ENCODE data around the gene IL19.
"Not testable (repeated sequence)": the region's sequence is repeated elsewhere in the genome, so short reads cannot be mapped to it uniquely, and the experiment has no call there.

Gene IL19

DNA sequence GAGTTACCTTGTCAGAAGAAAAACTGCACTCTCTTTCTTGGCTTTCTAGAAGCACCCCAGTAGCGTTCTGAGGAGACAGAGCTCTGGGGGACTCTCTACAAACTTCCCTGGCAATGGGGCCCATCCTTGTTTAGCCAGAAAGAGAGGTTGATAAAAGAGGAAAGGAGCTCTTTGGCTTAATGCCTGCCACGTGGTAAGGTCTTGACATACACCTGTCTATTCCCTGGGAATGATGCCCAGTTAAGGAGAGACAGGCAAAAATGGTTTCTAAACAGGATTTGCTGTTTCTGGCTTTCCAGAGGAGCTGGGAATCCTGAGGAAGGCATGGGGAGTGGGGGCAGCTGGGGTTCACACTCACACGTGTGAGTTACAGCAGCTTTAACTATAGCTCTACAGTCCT lies 64.6 kb downstream of the IL19 start:
- DNase-seq, result no peak

DNA sequence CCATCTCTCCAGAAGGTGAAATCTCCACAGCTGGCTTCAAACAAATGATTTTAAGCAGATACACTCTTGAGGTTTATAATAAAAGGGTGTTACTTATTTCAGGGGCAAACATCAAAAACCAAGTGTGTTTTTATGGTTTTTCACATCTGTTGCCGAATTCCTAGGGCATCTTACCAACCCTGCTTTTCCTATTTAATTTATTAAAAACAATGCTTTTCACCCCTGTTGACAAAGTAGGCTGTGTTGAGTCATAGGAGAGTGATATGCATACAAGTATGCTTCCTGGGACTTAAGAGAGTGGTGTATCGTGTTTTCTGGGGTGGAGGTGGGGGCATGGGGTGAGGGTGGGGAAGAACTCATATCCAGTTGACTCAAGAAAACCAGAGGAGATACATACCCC lies 65.5 kb downstream of the IL19 start:
- DNase-seq, result no peak

DNA sequence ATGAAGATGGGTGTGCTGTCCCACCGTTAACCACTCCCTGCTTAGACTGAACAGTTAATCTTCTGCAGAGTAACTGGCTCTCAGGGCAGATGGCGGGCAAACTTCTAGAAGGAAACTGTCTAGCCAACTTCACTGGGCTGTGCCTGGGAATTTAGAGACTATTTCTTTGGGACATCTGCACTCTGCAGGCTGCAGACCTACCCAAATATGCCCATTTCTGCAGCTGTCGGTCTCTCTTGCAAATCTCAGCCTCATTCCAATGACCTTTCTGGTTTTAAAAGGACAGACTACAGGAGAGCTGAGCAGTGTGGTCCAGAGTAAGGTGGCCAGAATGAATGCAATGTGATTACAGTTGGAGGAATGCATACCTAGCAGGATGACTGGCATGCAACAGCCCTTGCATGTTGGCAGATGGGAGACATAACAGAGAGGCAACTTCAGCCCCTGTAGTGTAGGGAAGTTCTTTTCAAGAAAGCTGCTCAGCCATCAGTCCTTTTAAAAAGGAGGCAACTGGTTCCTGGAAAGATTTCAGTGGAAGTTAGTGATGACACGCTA lies 68.5 kb downstream of the IL19 start:
- DNase-seq, result no peak

DNA sequence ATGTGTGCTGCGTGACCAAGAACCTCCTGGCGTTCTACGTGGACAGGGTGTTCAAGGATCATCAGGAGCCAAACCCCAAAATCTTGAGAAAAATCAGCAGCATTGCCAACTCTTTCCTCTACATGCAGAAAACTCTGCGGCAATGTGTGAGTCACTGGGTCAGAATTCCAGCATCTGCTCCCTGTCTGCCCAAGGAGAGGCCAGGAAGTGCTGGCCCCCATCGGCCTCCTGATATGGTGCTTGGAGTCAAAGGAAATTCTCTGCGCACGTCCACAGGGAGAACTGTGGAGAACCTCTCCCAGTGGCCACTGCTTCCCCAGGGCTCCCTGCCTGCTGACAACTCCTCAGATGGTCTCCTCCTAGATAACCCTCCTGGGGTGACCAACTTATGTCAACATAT lies 69.3 kb downstream of the IL19 start:
- no peak for DNase-seq

DNA sequence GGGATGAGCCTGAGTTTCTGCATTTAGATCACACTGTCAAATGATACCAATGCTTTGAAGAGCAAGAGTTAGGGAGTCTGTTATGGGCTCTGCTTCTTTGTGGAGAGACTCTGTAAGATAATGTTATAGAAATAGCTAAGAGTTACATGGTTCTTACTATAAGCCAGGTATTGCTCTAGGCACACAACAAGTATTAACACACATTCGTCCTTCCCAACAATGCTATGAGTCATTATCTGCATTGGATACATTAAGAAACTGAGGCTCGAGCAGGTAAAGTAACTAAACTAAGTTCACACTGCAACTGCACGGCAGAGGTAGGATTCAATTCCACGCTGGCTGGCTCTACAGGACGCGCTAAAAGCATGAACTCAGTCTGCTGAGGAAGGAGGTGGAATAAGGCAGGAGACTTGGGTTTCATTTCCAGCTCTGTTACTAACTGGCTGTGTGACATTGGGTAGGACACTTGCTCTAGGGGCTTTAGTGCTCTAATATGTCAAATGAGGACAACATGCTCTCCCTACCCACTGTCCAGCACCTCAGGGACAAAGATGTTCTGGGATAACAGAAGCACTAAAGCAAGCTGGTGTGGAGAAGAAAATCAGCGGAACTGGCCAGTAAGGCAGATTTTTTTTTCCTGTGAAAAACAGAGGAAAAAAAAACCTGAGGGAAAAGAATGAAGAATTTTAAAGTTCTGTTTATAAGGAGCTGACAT lies 71.2 kb downstream of the IL19 start:
- no peak for DNase-seq

DNA sequence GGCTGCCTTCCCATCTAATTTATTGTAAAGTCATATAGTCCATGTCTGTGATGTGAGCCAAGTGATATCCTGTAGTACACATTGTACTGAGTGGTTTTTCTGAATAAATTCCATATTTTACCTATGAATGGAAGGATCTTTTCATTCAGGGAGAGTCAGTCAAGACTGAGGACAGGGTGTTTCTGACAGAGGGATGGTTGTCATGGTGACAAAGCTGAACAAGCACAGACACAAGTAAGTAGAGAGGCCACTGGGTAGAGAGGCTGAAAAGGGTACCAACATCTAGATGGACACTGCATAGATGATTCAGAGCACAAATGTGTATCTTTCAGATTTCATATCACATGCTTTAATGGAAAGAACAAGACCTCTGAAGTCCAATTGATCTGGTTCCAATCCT lies 72.3 kb downstream of the IL19 start:
- no peak for DNase-seq

DNA sequence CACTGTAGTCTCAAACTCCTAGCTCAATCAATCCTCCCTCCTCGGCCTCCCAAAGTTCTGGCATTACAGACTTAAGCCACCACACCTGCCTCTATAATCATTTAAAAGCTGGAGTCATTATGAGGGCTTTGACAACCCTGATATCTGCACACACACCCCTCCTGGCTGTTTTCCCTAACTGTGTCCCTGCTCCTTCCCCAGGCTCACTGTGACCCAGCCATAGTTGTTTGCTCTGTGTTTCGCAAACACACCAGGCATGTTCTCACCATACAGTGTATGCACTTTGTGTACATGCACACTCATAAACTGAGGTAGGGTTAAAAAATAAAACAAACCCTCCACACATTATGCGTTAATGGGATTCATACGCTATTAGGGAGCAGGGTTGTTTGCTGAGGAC lies 73.1 kb downstream of the IL19 start:
- DNase-seq, result no peak

DNA sequence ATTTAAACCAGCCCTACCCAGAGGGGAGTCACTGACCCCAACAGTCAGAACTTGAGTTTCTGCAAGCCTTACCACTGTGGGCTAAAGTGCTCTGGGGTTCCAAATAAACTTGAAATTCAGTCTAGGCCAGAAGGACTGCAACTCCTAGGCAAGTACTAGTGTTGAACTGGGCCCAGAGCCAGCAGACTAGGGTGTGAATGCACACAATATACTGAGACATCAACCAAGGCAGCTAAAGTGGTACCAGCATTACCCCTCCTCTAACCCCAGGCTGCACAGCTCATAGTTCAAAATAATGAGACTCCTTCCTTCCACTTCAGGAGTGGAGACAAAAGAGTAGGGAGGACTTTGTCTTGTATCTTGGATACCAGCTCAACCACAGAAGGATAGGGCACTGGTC lies 75.9 kb downstream of the IL19 start:
- no peak for DNase-seq

DNA sequence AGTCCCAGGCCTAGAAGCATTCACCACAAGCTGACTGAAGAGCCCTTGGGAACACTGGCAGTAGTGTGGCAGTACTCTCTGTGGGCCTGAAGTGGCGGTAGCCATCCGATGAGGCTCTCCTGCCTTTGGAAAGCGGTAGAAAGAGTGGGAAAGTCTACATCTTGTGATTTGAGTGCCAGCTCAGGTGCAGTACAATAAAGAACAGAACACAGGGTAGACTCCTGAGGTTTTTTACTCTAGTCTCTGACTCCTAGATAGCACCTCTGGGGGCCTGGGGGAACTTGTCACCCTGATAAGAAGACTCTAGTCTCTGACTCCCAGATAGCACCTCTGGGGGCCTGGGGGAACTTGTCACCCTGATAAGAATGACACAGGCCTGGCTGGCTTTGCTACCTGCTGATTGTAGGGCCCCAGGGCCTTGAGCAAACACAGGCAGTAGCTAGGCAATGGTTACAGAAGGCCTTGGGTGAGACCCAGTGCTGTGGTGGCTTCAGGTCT lies 76.8 kb downstream of the IL19 start:
- no peak for DNase-seq

DNA sequence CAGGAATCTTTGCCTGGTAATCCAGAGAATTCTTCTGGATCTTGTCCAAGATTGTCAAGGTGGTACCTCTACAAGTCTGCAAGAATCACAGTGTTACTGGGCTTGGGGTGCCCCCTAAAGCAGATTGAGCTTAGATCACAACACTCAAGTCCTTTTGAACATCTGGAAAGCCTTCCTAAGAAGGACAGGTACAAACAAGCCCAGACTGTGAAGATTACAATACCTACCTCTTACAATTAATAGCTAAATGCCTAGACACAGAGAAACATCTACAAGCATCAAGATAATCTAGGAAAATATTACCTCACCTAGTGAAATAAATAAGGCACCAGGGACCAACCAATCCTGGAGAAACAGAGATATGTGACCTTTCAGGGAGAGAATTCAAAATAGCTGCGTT lies 77.4 kb downstream of the IL19 start:
- DNase-seq, result no peak

DNA sequence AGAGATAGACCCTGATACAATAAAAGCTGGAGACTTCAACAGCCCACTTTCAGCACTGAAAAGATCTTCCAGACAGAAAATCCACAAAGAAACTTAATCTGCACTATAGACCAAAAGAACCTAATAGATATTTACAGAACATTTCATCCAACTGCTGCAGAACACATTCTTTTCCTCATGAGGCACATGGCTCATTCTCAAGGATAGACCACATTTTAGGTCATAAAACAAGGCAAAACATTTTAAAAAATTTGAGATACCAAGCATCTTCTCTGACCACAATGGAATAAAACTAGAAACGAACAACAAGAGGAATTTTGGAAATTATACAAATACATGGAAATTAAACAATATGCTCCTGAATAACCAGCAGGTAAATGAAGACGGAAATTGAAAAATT lies 79.8 kb downstream of the IL19 start:
- DNase-seq, result no peak

DNA sequence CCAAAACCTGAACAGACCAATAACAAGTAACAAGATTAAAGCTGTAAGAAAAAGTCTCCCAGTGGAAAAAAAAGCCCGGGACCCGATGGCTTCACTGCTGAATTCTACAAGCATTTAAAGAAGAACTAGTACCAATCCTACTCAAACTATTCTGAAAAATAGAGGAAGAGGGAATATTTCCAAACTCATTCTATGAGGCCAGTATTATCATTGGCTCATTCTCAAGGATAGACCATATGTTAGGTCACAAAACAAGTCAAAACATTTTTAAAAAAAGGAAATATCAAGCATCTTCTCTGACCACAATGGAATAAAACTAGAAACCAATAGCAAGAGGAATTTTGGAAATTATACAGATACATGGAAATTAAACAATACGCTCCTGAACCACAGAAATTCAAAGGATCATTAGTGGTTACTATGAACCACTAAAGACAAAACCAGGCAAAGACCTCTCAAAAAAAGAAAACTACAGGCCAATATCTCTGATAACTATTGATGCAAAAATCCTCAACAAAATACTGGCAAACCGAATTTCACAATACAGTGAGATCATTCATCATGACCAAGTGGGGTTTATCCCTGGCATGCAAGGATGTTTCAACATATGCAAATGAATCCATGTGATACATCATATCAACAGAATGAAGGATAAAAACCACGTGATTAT lies 80.9 kb downstream of the IL19 start:
- no peak for DNase-seq

DNA sequence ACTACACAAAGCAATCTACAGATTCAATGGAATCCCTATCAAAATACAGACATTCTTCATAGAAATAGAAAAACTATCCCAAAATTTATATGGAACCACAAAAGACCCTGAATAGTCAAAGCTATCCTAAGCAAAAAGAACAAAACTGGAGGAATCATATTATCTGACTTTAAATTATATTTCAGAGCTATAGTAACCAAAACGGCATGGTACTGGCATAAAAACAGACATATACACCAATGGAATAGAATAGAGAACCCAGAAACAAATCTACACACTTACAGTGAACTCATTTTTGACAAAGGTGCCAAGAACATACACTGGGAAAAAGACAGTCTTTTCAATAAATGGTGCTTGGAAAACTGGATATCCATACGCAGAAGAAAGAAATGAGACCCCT lies 82.1 kb downstream of the IL19 start:
- not testable (repeated sequence) for DNase-seq

DNA sequence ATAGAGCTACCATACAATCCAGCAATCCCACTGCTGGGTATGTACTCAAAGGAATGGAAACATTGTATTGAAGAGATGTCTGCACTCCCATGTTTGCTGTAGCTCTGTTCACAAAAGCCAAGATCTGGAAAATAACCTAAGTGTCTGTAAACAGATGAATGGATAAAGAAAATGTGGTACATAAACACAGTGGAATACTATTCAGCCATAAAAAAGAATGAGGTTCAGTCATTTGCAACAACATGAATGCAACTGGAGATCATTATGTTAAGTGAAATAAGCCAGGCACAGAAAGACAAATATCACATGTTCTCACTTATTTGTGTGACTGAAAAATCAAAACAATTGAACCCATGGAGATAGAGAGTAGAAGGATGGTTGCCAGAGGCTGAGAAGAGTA lies 83.1 kb downstream of the IL19 start:
- not testable (repeated sequence) for DNase-seq

DNA sequence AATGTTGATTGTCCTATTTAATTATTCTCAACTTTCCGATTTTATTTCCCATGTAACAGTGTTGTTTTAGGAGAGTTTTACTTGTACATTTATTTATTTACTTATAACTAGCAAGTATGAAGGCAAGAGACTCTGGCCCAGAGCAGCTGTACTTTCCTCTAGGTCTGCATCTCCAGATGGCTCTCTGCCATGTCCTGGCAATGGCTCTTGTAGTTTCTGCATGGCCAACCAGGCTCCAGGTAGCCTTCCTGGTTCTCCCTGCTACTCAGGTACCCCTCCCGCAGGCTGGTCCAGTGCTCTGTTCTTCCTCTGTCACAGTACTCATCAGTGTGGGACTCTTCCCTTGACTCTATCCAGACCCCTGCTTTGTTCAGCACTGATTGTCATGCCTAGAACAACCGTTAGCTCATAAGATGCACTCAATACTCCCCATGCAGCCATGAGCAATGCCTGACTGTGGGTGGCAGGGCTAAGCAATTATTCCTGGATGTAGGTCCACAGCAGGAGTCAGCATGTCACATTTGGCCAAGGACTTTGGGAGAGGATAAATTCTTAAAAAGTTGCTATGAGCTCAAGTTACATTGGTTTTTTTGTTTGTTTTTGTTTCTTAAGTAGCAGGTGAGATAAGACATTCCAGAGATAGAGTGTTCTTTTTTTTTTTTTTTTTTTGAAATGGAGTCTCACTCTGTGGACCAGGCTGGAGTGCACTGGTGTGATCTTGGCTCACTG lies 84.0 kb downstream of the IL19 start:
- DNase-seq, result no peak

DNA sequence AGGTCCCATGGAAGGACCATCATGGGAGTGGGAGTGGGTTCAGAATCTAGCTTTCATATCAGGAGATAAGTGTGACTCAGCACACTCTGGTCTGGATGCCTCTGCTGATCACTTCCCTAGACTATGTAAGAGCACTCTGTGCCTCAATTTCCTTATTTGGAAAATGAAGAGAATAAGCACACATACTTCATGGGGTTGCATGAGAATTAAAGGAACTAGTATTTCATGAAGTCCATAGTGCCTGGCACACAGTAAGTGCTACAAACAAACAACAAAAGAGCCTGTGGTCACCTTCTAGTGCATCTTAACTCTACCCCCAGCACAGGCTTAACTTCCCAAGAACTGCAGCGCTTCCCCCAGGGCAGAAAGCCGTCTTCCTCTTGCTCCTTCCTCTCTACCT lies 85.3 kb downstream of the IL19 start:
- no peak for DNase-seq

DNA sequence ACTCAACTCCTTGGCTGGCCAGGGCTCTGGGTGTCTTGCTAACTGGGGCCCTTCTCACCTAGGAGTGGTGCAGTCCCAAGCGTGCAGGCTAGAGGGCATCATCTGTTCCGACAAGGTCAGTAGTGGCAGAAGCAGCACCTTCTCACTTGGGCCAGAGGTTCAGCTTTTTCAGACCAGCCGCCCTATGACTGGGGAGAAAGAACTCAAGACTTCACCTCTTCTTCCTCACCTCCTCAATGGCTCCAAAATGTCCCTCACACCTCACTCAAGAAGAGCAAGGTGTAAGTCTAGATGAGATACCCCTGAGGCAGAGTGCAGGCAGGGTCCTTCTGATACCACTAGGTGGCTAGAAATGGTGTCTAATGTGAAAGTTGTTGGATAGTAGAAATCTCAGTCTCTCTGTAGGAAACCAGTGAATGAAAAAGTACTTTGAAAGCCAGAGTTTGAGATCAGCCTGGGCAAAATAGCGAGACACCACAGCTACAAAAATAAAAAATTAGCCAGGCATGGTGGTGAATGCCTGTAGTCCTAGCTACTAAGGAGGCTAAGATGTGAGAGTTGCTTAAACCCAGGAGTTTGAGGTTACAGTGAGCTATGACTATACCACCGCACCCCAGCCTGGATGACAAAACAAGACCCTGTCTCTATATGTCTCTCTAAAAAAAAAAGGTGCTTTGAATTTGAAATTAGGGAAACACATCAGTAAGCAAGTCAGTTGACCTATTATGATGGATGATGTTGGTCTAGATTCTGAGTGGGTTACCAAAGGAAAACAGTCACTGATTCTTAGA lies 86.3 kb downstream of the IL19 start:
- DNase-seq, result no peak

DNA sequence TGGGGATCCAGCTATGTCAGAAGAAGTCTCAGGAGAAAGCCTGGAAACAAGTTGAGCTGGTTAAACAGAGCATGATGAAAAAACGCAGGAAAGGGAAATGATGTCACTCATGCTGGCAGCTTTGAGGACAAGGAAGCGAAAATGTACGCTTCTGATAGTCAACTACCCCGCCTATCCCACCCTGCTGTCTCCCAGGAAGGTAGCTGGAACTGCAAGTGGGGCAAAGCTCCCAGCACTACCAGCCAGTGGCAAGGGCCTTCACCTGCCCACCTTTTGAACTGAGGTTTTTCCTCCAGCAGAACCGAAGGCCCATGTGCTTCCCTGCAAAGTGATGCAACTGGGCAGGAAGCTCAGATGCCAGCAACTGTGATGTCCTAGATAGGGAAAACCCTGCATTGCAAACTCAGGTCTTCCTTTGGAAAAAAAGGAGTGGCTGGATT lies 88.5 kb downstream of the IL19 start:
- DNase-seq, result no peak

DNA sequence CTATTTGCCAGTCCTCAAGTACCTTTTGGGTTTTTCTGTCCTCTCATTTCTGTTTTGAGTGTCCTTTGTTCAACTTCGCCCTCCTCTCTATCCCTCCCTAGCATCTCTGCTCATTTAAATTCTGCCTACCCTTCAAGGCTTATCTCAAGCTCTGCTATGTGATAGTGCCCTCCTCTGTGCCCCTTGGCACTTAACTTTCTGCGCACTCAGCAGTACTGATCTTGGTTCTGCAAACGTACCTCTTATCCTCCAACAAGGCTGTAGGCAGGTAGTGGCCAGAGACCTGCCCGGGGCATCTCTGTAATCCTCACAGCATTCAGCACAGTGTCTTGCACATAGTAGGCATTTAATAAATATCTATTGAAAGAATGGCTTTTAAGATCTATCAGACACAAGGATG lies 89.6 kb downstream of the IL19 start:
- DNase-seq, result no peak

DNA sequence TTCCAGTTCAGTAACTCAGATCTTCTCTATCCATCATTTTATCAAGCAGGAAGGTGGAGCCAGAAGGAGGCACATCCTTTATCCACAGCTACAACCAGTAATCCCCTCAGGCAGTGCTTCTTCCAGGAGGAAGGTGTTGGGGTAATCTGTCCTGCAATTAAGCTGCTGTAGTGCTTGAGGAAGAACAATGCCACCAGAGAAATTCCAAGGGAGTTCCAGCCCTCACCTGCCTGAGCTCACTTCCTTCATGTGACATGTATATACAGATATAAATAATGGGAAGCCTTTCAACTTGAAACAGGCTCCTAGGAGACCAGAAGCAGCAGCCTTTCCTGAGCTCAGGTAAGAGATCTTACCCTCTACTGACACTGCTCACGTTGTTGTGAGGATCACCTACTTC lies 92.7 kb downstream of the IL19 start:
- no peak for DNase-seq

DNA sequence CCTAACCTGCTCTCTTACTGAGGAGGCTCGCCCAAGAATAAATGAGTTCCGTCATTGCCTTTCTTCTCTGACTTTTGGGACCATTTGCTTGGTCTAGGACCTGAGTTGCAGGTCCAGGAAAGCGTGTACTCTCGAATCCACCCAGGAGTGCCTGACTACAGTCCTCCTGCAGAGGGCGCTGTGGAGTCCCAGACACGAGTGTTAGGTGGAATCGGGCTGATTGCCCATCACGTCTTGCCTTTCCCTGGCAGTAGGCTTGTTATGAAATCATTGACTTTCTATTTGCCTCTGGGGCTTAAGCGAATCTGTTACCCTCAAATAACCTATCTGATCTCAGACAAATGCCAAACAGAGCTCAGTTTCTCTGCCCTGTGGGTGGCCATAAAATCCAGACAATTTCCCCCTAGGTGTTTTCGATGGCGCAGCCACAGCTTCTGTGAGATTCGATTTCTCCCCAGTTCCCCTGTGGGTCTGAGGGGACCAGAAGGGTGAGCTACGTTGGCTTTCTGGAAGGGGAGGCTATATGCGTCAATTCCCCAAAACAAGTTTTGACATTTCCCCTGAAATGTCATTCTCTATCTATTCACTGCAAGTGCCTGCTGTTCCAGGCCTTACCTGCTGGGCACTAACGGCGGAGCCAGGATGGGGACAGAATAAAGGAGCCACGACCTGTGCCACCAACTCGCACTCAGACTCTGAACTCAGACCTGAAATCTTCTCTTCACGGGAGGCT lies 94.5 kb downstream of the IL19 start, which contains the start of gene IL20:
TSS of gene IL20 (plus strand) at position 685 of the 733 bp plus-strand sequence. CDS start 230 bp downstream, outside the sequence.
- no peak for DNase-seq

DNA sequence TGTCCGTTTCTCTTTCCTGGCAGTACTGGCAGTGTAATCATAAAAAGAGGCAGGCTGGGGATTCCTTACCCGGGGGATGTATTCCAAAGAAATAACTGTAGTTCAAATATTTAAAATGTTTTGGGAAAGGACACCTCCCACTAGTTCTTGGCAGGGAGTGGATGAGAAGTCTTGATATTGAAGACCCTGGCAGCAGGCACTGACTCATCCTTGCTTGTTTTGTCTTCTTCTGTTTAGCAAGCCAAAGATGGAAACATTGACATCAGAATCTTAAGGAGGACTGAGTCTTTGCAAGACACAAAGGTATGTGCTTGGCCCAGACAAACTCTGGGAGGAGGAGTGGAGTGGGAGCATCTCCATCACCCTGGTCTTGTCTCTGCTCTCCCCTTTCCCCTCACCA lies 95.5 kb downstream of the IL19 start:
- no peak for DNase-seq

All from NCI-H510A treated with DMSO at 0.1 percent for 48 hours (cell line).